IMR-90 (cell line): ENCODE results near the gene FLVCR2. TPM values are rescaled to one million over a fixed set of nuclear protein-coding genes. Genes with fewer than 3 reads are reported as not detected.

Experiments used
- ATAC-seq: fragments of 200-7000 bp; cut with Tn5 transposase; 2 replicates; pipeline ENCODE4 v1.9.1; 2020; ENCODE audit warnings: low read depth, mild to moderate bottlenecking, moderate library complexity
- BruUV-seq: library from RNA; stranded (reverse); fragments of 400-500 nt; replicated peaks from 2 replicates; lab custom pipeline; 2021; lab: Mats Ljungman, UMichigan
- CTCF ChIA-PET: fragments of 300-600 bp; formaldehyde crosslinking; extraction: SDS; loops from one replicate; lab custom pipeline; 2021; ENCODE audit warnings: antibody characterized with exemption; lab: Yijun Ruan, JAX
- POLR2A ChIA-PET: fragments of 300-600 bp; sonication (Branson Sonifier 250); formaldehyde crosslinking; loops from one replicate; lab custom pipeline; 2022; ENCODE audit warnings: antibody characterized with exemption; ENCODE audit not compliant: unreplicated experiment; lab: Charles Lee
- DNase-seq: peaks from one replicate; pipeline ENCODE4 v3.0.0; 2013
- H2AFZ ChIP-seq: replicated peaks from 2 replicates; pipeline ENCODE3; 2013; ENCODE audit warnings: low read length, mild to moderate bottlenecking; ENCODE audit not compliant: poor library complexity
- H2AK5ac ChIP-seq: 2 replicates; pipeline ENCODE4 v1.6.1; 2013; ENCODE audit warnings: low read depth, low read length, inconsistent platforms
- H2AK9ac ChIP-seq: replicated peaks from 2 replicates; pipeline ENCODE3; 2013; ENCODE audit warnings: mild to moderate bottlenecking, low read depth, low read length, moderate library complexity; ENCODE audit not compliant: poor library complexity
- H2BK120ac ChIP-seq: 2 replicates; pipeline ENCODE4 v1.6.1; 2013; ENCODE audit warnings: low read depth, low read length, inconsistent platforms
- H2BK15ac ChIP-seq: 3 replicates; pipeline ENCODE4 v1.6.1; 2013; ENCODE audit warnings: low read depth, low read length, inconsistent platforms
- H2BK20ac ChIP-seq: 2 replicates; pipeline ENCODE4 v1.6.1; 2013; ENCODE audit warnings: low read depth, mild to moderate bottlenecking, inconsistent platforms, low read length, moderate library complexity
- H2BK5ac ChIP-seq: 2 replicates; pipeline ENCODE4 v1.6.1; 2013; ENCODE audit warnings: mild to moderate bottlenecking, low read depth, low read length, inconsistent platforms; ENCODE audit not compliant: poor library complexity, severe bottlenecking
- H3K14ac ChIP-seq: replicated peaks from 2 replicates; pipeline ENCODE4 v1.6.1; 2013; ENCODE audit warnings: low read depth, low read length, inconsistent platforms
- H3K18ac ChIP-seq: 2 replicates; pipeline ENCODE4 v1.6.1; 2013; ENCODE audit warnings: low read depth, low read length, control low read depth
- H3K23ac ChIP-seq: 2 replicates; pipeline ENCODE4 v1.6.1; 2013; ENCODE audit warnings: low read depth, low read length, inconsistent platforms
- H3K27ac ChIP-seq: 2 replicates; pipeline ENCODE4 v1.5.1; 2013; ENCODE audit warnings: mild to moderate bottlenecking, control low read depth, low read length; ENCODE audit not compliant: insufficient read depth
- H3K27me3 ChIP-seq: 2 replicates; pipeline ENCODE4 v1.6.1; 2013; ENCODE audit warnings: low read length; ENCODE audit not compliant: control insufficient read depth, insufficient read depth
- H3K36me3 ChIP-seq: 2 replicates; pipeline ENCODE4 v1.6.1; 2013; ENCODE audit warnings: low read length, mixed read lengths; ENCODE audit not compliant: control insufficient read depth, insufficient read depth
- H3K4ac ChIP-seq: 2 replicates; pipeline ENCODE4 v1.6.1; 2013; ENCODE audit warnings: low read depth, low read length, inconsistent platforms
- H3K4me1 ChIP-seq: 2 replicates; pipeline ENCODE4 v1.6.1; 2013; ENCODE audit warnings: low read length, mixed read lengths; ENCODE audit not compliant: control insufficient read depth, insufficient read depth
- H3K4me2 ChIP-seq: 2 replicates; pipeline ENCODE4 v1.6.1; 2013; ENCODE audit warnings: low read depth, mild to moderate bottlenecking, control low read depth, low read length, moderate library complexity
- H3K4me3 ChIP-seq: 2 replicates; pipeline ENCODE4 v1.5.1; 2013; ENCODE audit warnings: low read depth, mild to moderate bottlenecking, control low read depth, low read length, moderate library complexity; ENCODE audit not compliant: insufficient read depth
- H3K56ac ChIP-seq: 2 replicates; pipeline ENCODE4 v1.6.1; 2013; ENCODE audit warnings: low read length, inconsistent platforms; ENCODE audit not compliant: insufficient read depth; ENCODE audit errors: extremely low read depth
- H3K79me1 ChIP-seq, 2 experiments: 2 replicates each; pipeline ENCODE4 v1.6.1; 2013; ENCODE audit warnings: low read length in 2 of 2, inconsistent platforms in 1 of 2, low read depth in 1 of 2
- H3K9ac ChIP-seq: 2 replicates; pipeline ENCODE4 v1.6.1; 2013; ENCODE audit warnings: low read depth, low read length, control low read depth
- H3K9me1 ChIP-seq: 2 replicates; pipeline ENCODE4 v1.6.1; 2013; ENCODE audit warnings: low read length, inconsistent platforms; ENCODE audit not compliant: insufficient read depth
- H3K9me3 ChIP-seq: 2 replicates; pipeline ENCODE4 v1.6.1; 2013; ENCODE audit warnings: low read length; ENCODE audit not compliant: control insufficient read depth, insufficient read depth
- H4K20me1 ChIP-seq: 2 replicates; pipeline ENCODE4 v1.6.1; 2013; ENCODE audit warnings: low read length, inconsistent platforms; ENCODE audit not compliant: insufficient read depth
- H4K5ac ChIP-seq: 2 replicates; pipeline ENCODE4 v1.6.1; 2013; ENCODE audit warnings: mild to moderate bottlenecking, low read depth, low read length, control low read depth
- H4K8ac ChIP-seq, 2 experiments: 2 replicates each; pipeline ENCODE4 v1.6.1; 2013; ENCODE audit warnings: low read depth in 2 of 2, low read length in 2 of 2, control low read depth in 1 of 2, inconsistent platforms in 1 of 2
- H4K91ac ChIP-seq: 2 replicates; pipeline ENCODE4 v1.6.1; 2013; ENCODE audit warnings: low read depth, low read length, inconsistent platforms; ENCODE audit not compliant: insufficient read depth
- BHLHE40 ChIP-seq: fragments of 150-350 bp; IDR thresholded peaks from 2 replicates; pipeline ENCODE4 v1.6.1; 2016; ENCODE audit warnings: mild to moderate bottlenecking, low read depth, low read length
- CEBPB ChIP-seq: IDR thresholded peaks from 2 replicates; pipeline ENCODE4 v1.6.1; 2012; ENCODE audit warnings: low read depth, low read length, improper control_type of control experiment
- CHD1 ChIP-seq: IDR thresholded peaks from 2 replicates; pipeline ENCODE4 v1.6.1; 2012; ENCODE audit warnings: low read depth, low read length, improper control_type of control experiment
- CTCF ChIP-seq: conservative IDR thresholded peaks from 2 replicates; pipeline ENCODE4 v1.5.1; 2012; ENCODE audit warnings: mild to moderate bottlenecking, low read depth, low read length, improper control_type of control experiment
- ELK1 ChIP-seq: fragments of 150-350 bp; IDR thresholded peaks from 2 replicates; pipeline ENCODE4 v1.6.1; 2016; ENCODE audit warnings: low read depth, mild to moderate bottlenecking, low read length, moderate library complexity, borderline replicate concordance
- FOS ChIP-seq: fragments of 150-350 bp; IDR thresholded peaks from 2 replicates; pipeline ENCODE4 v1.6.1; 2016; ENCODE audit warnings: low read depth, low read length
- MAFK ChIP-seq: IDR thresholded peaks from 2 replicates; pipeline ENCODE4 v1.6.1; 2012; ENCODE audit warnings: low read depth, low read length, improper control_type of control experiment
- MAZ ChIP-seq: IDR thresholded peaks from 2 replicates; pipeline ENCODE4 v1.6.1; 2012; ENCODE audit warnings: low read depth, mild to moderate bottlenecking, low read length, improper control_type of control experiment, moderate library complexity, borderline replicate concordance
- MXI1 ChIP-seq: IDR thresholded peaks from 2 replicates; pipeline ENCODE4 v1.6.1; 2012; ENCODE audit warnings: low read depth, mild to moderate bottlenecking, low read length, moderate library complexity, borderline replicate concordance
- NFE2L2 ChIP-seq: fragments of 150-350 bp; IDR thresholded peaks from 2 replicates; pipeline ENCODE4 v1.6.1; 2016; ENCODE audit warnings: low read depth, mild to moderate bottlenecking, low read length
- POLR2A ChIP-seq: IDR thresholded peaks from 2 replicates; pipeline ENCODE4 v1.6.1; 2012; ENCODE audit warnings: mild to moderate bottlenecking, low read depth, low read length
- RAD21 ChIP-seq: IDR thresholded peaks from 2 replicates; pipeline ENCODE4 v1.6.1; 2012; ENCODE audit warnings: low read length, improper control_type of control experiment
- RCOR1 ChIP-seq: IDR thresholded peaks from 2 replicates; pipeline ENCODE4 v1.6.1; 2012; ENCODE audit warnings: mild to moderate bottlenecking, low read length, improper control_type of control experiment; ENCODE audit not compliant: insufficient replicate concordance
- RFX5 ChIP-seq: IDR thresholded peaks from 2 replicates; pipeline ENCODE4 v1.8.0; 2012; ENCODE audit warnings: low read depth, mild to moderate bottlenecking, low read length, moderate library complexity
- SMC3 ChIP-seq: fragments of 150-350 bp; IDR thresholded peaks from 2 replicates; pipeline ENCODE4 v1.6.1; 2016; ENCODE audit warnings: low read depth, mild to moderate bottlenecking, antibody characterized with exemption, low read length, moderate library complexity
- USF2 ChIP-seq: fragments of 150-350 bp; IDR thresholded peaks from 2 replicates; pipeline ENCODE4 v1.6.1; 2017; ENCODE audit warnings: mild to moderate bottlenecking, antibody characterized with exemption, low read length, low read depth
- WGBS, 2 experiments: methylation state at CpG; one replicate each; pipeline versions ENCODE4 v1.1.5 to v1.1.7; 2013; ENCODE audit warnings: missing lambda C conversion rate in 2 of 2; ENCODE audit not compliant: insufficient read length in 1 of 2; ENCODE audit errors: extremely low coverage in 2 of 2; 5-methylcytosine and 5-hydroxymethylcytosine counted together
- dilution Hi-C: fragments of 300-500 bp; cut with HindIII; formaldehyde crosslinking; loops from one replicate; pipeline ENCODE4 v1.14.3; 2018; ENCODE audit warnings: low sequenced_read_pairs; ENCODE audit not compliant: unreplicated experiment
- in situ Hi-C: fragments of 300-500 bp; cut with MboI; formaldehyde crosslinking; loops from 3 replicates; pipeline ENCODE4 v1.14.3; 2019; ENCODE audit warnings: low sequenced_read_pairs, inconsistent platforms, mixed read lengths
- intact Hi-C: fragments of 100-400 bp; cut with micrococcal nuclease; formaldehyde crosslinking; loops from 2 replicates; pipeline ENCODE4 v1.10.0; 2022
- polyA plus RNA-seq, 3 experiments: library from polyadenylated mRNA; depleted of rRNA; stranded (reverse); fragments of >200 nt; gene quantifications; 2 replicates each; pipeline ENCODE4 v1.2.3, GENCODE V29; 2012; ENCODE audit warnings: low replicate concordance in 1 of 3
- total RNA-seq: library from RNA; depleted of rRNA; stranded (reverse); fragments of >200 nt; gene quantifications from 2 replicates; pipeline ENCODE4 v1.2.3, GENCODE V29; 2012

The FLVCR2 gene
- total and polyA plus RNA-seq, 2 of the 4 experiments (the other 2 are of a cell fraction) = 0.94 to 1.4 TPM

- H4K20me1 ChIP-seq = no peaks in the 10 kb centered on the region
- peaks cover 3% of the 10 kb centered on the region for H3K9me1 ChIP-seq
- no peak overlapping the region for H3K4me2 ChIP-seq
- no peak overlapping the region for H3K14ac ChIP-seq
- 90% methylated on average over 2 of the region's 7 CpGs; no CpG with 5 or more reads in 1 of the 2 experiments for WGBS, 2 experiments
- H4K5ac ChIP-seq = no peak overlapping the region
- intact Hi-C loops (no loop called here), dilution Hi-C loops (no loop called here), in situ Hi-C loops (no loop called here)
- H3K9me3 ChIP-seq = no peaks in the 10 kb centered on the region
- ATAC-seq = no peak
- POLR2A ChIA-PET = no interaction called here
- H4K91ac ChIP-seq = no peak overlapping the region
- TF ChIP-seq CEBPB (no peak), ELK1 (no peak), SMC3 (no peak), BHLHE40 (no peak), POLR2A (no peak), RFX5 (no peak), CTCF (no peak), MAZ (no peak), USF2 (no peak), MXI1 (no peak), RAD21 (no peak), NFE2L2 (no peak), RCOR1 (no peak), CHD1 (no peak), MAFK (no peak), FOS (no peak)
- H4K8ac ChIP-seq = no peak overlapping the region
- H3K18ac ChIP-seq = no peak overlapping the region
- no peak overlapping the region for H2AK9ac ChIP-seq
- no peak overlapping the region for H3K4ac ChIP-seq
- H3K79me1 ChIP-seq = no peaks in the 10 kb centered on the region
- no peak overlapping the region for H3K9ac ChIP-seq
- DNase-seq = no peak
- no peak overlapping the region for H3K27ac ChIP-seq
- H2AFZ ChIP-seq = no peak overlapping the region
- no peak overlapping the region for H3K23ac ChIP-seq
- H2BK15ac ChIP-seq = no peak overlapping the region
- peaks cover 9% of the 10 kb centered on the region for H3K27me3 ChIP-seq
- H3K36me3 ChIP-seq = no peaks in the 10 kb centered on the region
- CTCF ChIA-PET = no interaction called here
- H2AK5ac ChIP-seq = no peak overlapping the region
- H3K4me1 ChIP-seq = peaks cover 5% of the 10 kb centered on the region
- H2BK5ac ChIP-seq = no peak overlapping the region
- no peak overlapping the region for H3K56ac ChIP-seq
- no peak overlapping the region for H2BK120ac ChIP-seq
- no TSS peak for BruUV-seq
- H2BK20ac ChIP-seq = no peak overlapping the region
- no peak overlapping the region for H3K4me3 ChIP-seq
Observed at GRCh38 chr14:75540479-75540851, 38.0 kb upstream of the FLVCR2 start.
